ENCODE measurements around the gene SMARCD1.

Gene SMARCD1

GRCh38 chr12:50050410-50051098 is 34.6 kb upstream of the SMARCD1 start:
- no peak overlapping the region for H3K9ac ChIP-seq

GRCh38 chr12:50051101-50051806 is 33.9 kb upstream of the SMARCD1 start:
- Histone ChIP-seq H3K9ac (no peak overlapping the region), H3K36me3 (ENCODE audit: insufficient read depth) (no peaks in the 10 kb centered on the region), H3K27me3 (ENCODE audit: insufficient read depth, low read depth) (peaks cover 10% of the 10 kb centered on the region; the same call in 1 of the 2 replicates), H3K27ac (no peak overlapping the region), H2AFZ (ENCODE audit: low read depth) (no peak overlapping the region), H4K20me1 (ENCODE audit: insufficient read depth) (no peaks in the 10 kb centered on the region), H3K4me3 (IDR thresholded peaks at IDR 0.05; ENCODE audit: insufficient read depth, low read depth, low read length) (no peak overlapping the region), H3K79me2 (ENCODE audit: insufficient read depth, low read depth) (no peaks in the 10 kb centered on the region), H3K4me2 (no peak overlapping the region), H3K4me1 (ENCODE audit: low read depth, poor library complexity, severe bottlenecking) (peaks cover 9% of the 10 kb centered on the region)
- no peak for TF ChIP-seq CTCF (conservative IDR thresholded peaks at IDR 0.05; ENCODE audit: low read depth, low read length)

More at GRCh38 chr12:50050410-50051098, 34.6 kb upstream of the SMARCD1 start:
- H2AFZ ChIP-seq (ENCODE audit: low read depth), result no peak overlapping the region
- H3K4me2 ChIP-seq, result no peak overlapping the region
- no peaks in the 10 kb centered on the region for H4K20me1 ChIP-seq (ENCODE audit: insufficient read depth)
- TF ChIP-seq CTCF (conservative IDR thresholded peaks at IDR 0.05; ENCODE audit: low read depth, low read length), result no peak
- no peaks in the 10 kb centered on the region for H3K36me3 ChIP-seq (ENCODE audit: insufficient read depth)
- H3K79me2 ChIP-seq (ENCODE audit: insufficient read depth, low read depth), result no peaks in the 10 kb centered on the region
- H3K4me1 ChIP-seq (ENCODE audit: low read depth, poor library complexity, severe bottlenecking), result peaks cover 3% of the 10 kb centered on the region
- peaks cover 8% of the 10 kb centered on the region; the same call in 1 of the 2 replicates for H3K27me3 ChIP-seq (ENCODE audit: insufficient read depth, low read depth)
- no peak overlapping the region for H3K4me3 ChIP-seq (IDR thresholded peaks at IDR 0.05; ENCODE audit: insufficient read depth, low read depth, low read length)
- H3K27ac ChIP-seq, result no peak overlapping the region

GRCh38 chr12:50052544-50052943 is 32.6 kb upstream of the SMARCD1 start:
- Histone ChIP-seq H2AFZ (ENCODE audit: low read depth) (no peak overlapping the region), H3K4me3 (IDR thresholded peaks at IDR 0.05; ENCODE audit: insufficient read depth, low read depth, low read length) (no peak overlapping the region), H3K4me2 (no peak overlapping the region), H4K20me1 (ENCODE audit: insufficient read depth) (no peaks in the 10 kb centered on the region), H3K9ac (no peak overlapping the region), H3K79me2 (ENCODE audit: insufficient read depth, low read depth) (no peaks in the 10 kb centered on the region), H3K27ac (no peak overlapping the region), H3K4me1 (ENCODE audit: low read depth, poor library complexity, severe bottlenecking) (peaks cover 17% of the 10 kb centered on the region), H3K36me3 (ENCODE audit: insufficient read depth) (no peaks in the 10 kb centered on the region), H3K27me3 (ENCODE audit: insufficient read depth, low read depth) (peaks cover 20% of the 10 kb centered on the region)
- no peak for TF ChIP-seq CTCF (conservative IDR thresholded peaks at IDR 0.05; ENCODE audit: low read depth, low read length)

- Histone ChIP-seq H3K27ac (no peak overlapping the region), H3K27me3 (ENCODE audit: insufficient read depth, low read depth) (peaks cover 20% of the 10 kb centered on the region), H3K36me3 (ENCODE audit: insufficient read depth) (no peaks in the 10 kb centered on the region), H3K4me2 (no peak overlapping the region), H3K4me3 (IDR thresholded peaks at IDR 0.05; ENCODE audit: insufficient read depth, low read depth, low read length) (no peak overlapping the region), H3K79me2 (ENCODE audit: insufficient read depth, low read depth) (no peaks in the 10 kb centered on the region), H2AFZ (ENCODE audit: low read depth) (no peak overlapping the region), H4K20me1 (ENCODE audit: insufficient read depth) (no peaks in the 10 kb centered on the region), H3K9ac (no peak overlapping the region), H3K4me1 (ENCODE audit: low read depth, poor library complexity, severe bottlenecking) (peaks cover 17% of the 10 kb centered on the region)
- no peak for TF ChIP-seq CTCF (conservative IDR thresholded peaks at IDR 0.05; ENCODE audit: low read depth, low read length)
Measured at GRCh38 chr12:50052964-50053363, 32.2 kb upstream of the SMARCD1 start.
